ENCODE data around the gene CLMP. TPM values are rescaled to one million over a fixed set of nuclear protein-coding genes. Genes with fewer than 3 reads are reported as not detected.
A peak's percentile ranks its signal among the peaks of the same experiment; 100 is the strongest.

CLMP gene
- total and polyA plus RNA-seq, 2 experiments from 2014 or later: 7.1 to 18.4 TPM

DNA sequence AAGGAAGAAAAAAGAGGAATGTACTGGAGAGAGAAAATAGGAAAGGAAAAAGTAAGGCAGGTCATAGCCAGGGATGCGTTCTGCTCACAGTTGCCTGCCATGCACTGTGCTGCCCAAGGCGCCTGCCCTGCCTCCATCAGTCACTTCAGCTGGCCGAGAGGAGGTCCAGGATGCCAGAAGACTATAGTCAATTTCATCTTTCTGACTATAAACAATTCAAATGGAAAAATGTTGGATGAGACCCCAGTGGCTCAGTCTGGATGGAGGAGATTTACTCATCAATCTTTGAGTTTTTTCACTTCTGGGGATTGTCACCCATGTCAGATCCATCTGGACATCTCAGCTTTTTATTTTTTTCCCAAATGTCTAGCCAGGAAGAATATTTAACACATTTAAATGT, 36.7 kb upstream of the CLMP start:
- H3F3A ChIP-seq (replicated peaks; ENCODE audit: low read depth): peaks cover 5% of the 10 kb centered on the region; the same call in 1 of the 2 replicates
- no peak overlapping the region for H3K4me2 ChIP-seq
- Mint-ChIP-seq H3K4me1 (peaks cover 24% of the 10 kb centered on the region), H3K27ac (no peak overlapping the region), H3K9me3 (no peaks in the 10 kb centered on the region; the same call in 2 of the 3 replicates), H3K4me3 (no peak overlapping the region), H3K36me3 (ENCODE audit: low read depth) (no peaks in the 10 kb centered on the region), H3K27me3 (ENCODE audit: insufficient read depth, low read depth, poor library complexity) (peaks cover 4% of the 10 kb centered on the region)
- TF ChIP-seq EZH2phosphoT487 (IDR thresholded peaks at IDR 0.05; ENCODE audit: unreplicated experiment): no peak
- TF ChIP-seq, protein P1, sequence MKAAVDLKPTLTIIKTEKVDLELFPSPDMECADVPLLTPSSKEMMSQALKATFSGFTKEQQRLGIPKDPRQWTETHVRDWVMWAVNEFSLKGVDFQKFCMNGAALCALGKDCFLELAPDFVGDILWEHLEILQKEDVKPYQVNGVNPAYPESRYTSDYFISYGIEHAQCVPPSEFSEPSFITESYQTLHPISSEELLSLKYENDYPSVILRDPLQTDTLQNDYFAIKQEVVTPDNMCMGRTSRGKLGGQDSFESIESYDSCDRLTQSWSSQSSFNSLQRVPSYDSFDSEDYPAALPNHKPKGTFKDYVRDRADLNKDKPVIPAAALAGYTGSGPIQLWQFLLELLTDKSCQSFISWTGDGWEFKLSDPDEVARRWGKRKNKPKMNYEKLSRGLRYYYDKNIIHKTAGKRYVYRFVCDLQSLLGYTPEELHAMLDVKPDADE (IDR thresholded peaks at IDR 0.05): no peak
- H4K20me1 ChIP-seq (replicated peaks; ENCODE audit: insufficient read depth): no peaks in the 10 kb centered on the region
- H3K27me3 ChIP-seq (ENCODE audit: insufficient read depth): no peaks in the 10 kb centered on the region
- no peak overlapping the region for H3K4me3 ChIP-seq
- no peak for ATAC-seq
- no peaks in the 10 kb centered on the region for H3K36me3 ChIP-seq (ENCODE audit: insufficient read depth)
- no peak for DNase-seq (ENCODE audit: low spot score)
- H2AFZ ChIP-seq: no peak overlapping the region
- H3K9me2 ChIP-seq (ENCODE audit: insufficient read depth): no peaks in the 10 kb centered on the region
- H3K27ac ChIP-seq (ENCODE audit: low read depth): no peak overlapping the region
- H3K4me1 ChIP-seq (ENCODE audit: insufficient read depth): peaks cover 20% of the 10 kb centered on the region
- H3K79me2 ChIP-seq (replicated peaks; ENCODE audit: insufficient read depth): no peaks in the 10 kb centered on the region

GRCh38 chr11:123231256-123231655, 36.2 kb upstream of the CLMP start:
- H3K27ac ChIP-seq (ENCODE audit: low read depth): no peak overlapping the region
- 0 out of 2 replicates have a peak overlapping the region, but pooled peaks have one; percentile 53 for H2AFZ ChIP-seq
- Mint-ChIP-seq H3K9me3 (no peaks in the 10 kb centered on the region; the same call in 2 of the 3 replicates), H3K27me3 (ENCODE audit: insufficient read depth, low read depth, poor library complexity) (peaks cover 4% of the 10 kb centered on the region), H3K4me3 (no peak overlapping the region), H3K36me3 (ENCODE audit: low read depth) (no peaks in the 10 kb centered on the region), H3K27ac (no peak overlapping the region), H3K4me1 (peaks cover 25% of the 10 kb centered on the region)
- no peaks in the 10 kb centered on the region for H3K79me2 ChIP-seq (replicated peaks; ENCODE audit: insufficient read depth)
- no peaks in the 10 kb centered on the region for H3K9me2 ChIP-seq (ENCODE audit: insufficient read depth)
- H3K27me3 ChIP-seq (ENCODE audit: insufficient read depth): no peaks in the 10 kb centered on the region
- H3K4me2 ChIP-seq: no peak overlapping the region
- H3K4me1 ChIP-seq (ENCODE audit: insufficient read depth): peaks cover 20% of the 10 kb centered on the region
- H3K4me3 ChIP-seq: no peak overlapping the region
- DNase-seq (ENCODE audit: low spot score) (no peak), ATAC-seq (no peak)
- H3K36me3 ChIP-seq (ENCODE audit: insufficient read depth): no peaks in the 10 kb centered on the region
- TF ChIP-seq, protein P2, sequence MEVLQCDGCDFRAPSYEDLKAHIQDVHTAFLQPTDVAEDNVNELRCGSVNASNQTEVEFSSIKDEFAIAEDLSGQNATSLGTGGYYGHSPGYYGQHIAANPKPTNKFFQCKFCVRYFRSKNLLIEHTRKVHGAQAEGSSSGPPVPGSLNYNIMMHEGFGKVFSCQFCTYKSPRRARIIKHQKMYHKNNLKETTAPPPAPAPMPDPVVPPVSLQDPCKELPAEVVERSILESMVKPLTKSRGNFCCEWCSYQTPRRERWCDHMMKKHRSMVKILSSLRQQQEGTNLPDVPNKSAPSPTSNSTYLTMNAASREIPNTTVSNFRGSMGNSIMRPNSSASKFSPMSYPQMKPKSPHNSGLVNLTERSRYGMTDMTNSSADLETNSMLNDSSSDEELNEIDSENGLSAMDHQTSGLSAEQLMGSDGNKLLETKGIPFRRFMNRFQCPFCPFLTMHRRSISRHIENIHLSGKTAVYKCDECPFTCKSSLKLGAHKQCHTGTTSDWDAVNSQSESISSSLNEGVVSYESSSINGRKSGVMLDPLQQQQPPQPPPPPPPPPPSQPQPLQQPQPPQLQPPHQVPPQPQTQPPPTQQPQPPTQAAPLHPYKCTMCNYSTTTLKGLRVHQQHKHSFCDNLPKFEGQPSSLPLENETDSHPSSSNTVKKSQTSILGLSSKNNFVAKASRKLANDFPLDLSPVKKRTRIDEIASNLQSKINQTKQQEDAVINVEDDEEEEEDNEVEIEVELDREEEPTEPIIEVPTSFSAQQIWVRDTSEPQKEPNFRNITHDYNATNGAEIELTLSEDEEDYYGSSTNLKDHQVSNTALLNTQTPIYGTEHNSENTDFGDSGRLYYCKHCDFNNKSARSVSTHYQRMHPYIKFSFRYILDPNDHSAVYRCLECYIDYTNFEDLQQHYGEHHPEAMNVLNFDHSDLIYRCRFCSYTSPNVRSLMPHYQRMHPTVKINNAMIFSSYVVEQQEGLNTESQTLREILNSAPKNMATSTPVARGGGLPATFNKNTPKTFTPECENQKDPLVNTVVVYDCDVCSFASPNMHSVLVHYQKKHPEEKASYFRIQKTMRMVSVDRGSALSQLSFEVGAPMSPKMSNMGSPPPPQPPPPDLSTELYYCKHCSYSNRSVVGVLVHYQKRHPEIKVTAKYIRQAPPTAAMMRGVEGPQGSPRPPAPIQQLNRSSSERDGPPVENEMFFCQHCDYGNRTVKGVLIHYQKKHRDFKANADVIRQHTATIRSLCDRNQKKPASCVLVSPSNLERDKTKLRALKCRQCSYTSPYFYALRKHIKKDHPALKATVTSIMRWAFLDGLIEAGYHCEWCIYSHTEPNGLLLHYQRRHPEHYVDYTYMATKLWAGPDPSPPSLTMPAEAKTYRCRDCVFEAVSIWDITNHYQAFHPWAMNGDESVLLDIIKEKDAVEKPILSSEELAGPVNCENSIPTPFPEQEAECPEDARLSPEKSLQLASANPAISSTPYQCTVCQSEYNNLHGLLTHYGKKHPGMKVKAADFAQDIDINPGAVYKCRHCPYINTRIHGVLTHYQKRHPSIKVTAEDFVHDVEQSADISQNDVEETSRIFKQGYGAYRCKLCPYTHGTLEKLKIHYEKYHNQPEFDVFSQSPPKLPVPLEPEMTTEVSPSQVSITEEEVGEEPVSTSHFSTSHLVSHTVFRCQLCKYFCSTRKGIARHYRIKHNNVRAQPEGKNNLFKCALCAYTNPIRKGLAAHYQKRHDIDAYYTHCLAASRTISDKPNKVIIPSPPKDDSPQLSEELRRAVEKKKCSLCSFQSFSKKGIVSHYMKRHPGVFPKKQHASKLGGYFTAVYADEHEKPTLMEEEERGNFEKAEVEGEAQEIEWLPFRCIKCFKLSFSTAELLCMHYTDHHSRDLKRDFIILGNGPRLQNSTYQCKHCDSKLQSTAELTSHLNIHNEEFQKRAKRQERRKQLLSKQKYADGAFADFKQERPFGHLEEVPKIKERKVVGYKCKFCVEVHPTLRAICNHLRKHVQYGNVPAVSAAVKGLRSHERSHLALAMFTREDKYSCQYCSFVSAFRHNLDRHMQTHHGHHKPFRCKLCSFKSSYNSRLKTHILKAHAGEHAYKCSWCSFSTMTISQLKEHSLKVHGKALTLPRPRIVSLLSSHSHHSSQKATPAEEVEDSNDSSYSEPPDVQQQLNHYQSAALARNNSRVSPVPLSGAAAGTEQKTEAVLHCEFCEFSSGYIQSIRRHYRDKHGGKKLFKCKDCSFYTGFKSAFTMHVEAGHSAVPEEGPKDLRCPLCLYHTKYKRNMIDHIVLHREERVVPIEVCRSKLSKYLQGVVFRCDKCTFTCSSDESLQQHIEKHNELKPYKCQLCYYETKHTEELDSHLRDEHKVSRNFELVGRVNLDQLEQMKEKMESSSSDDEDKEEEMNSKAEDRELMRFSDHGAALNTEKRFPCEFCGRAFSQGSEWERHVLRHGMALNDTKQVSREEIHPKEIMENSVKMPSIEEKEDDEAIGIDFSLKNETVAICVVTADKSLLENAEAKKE (CRISPR knock-in tag; IDR thresholded peaks at IDR 0.05): no peak
- TF ChIP-seq JUNB (IDR thresholded peaks at IDR 0.05; ENCODE audit: unreplicated experiment) (no peak), EZH2phosphoT487 (IDR thresholded peaks at IDR 0.05; ENCODE audit: unreplicated experiment) (no peak), CREB1 (CRISPR knock-in tag; IDR thresholded peaks at IDR 0.05; ENCODE audit: low read depth) (no peak), STAT1 (IDR thresholded peaks at IDR 0.05; ENCODE audit: unreplicated experiment) (no peak)
- TF ChIP-seq, protein P1 (IDR thresholded peaks at IDR 0.05): no peak
- H3F3A ChIP-seq (replicated peaks; ENCODE audit: low read depth): peaks cover 5% of the 10 kb centered on the region; the same call in 1 of the 2 replicates
- H4K20me1 ChIP-seq (replicated peaks; ENCODE audit: insufficient read depth): no peaks in the 10 kb centered on the region
